GM21526 (cell line): Measurements from ENCODE around the gene SBSN.

Source experiments
- ATAC-seq: cut with Tn5 transposase; IDR thresholded peaks from one replicate; pipeline ENCODE4 v1.9.1; 2021; ENCODE audit warnings: moderate library complexity; ENCODE audit not compliant: unreplicated experiment, low FRiP score

Gene SBSN

GRCh38 chr19:35555301-35556005 lies 27.3 kb upstream of the SBSN start:
- no peak for ATAC-seq

- ATAC-seq = no peak
Measured at GRCh38 chr19:35554076-35554475, 26.0 kb upstream of the SBSN start.

GRCh38 chr19:35553385-35554000 lies 25.4 kb upstream of the SBSN start:
- no peak for ATAC-seq

- no peak for ATAC-seq
Measured at GRCh38 chr19:35552534-35553384, 24.6 kb upstream of the SBSN start.

GRCh38 chr19:35551091-35551810 lies 23.1 kb upstream of the SBSN start:
- ATAC-seq = no peak

- no peak for ATAC-seq
Measured at GRCh38 chr19:35549879-35550523, 21.9 kb upstream of the SBSN start.

- ATAC-seq = no peak
Measured at GRCh38 chr19:35549174-35549788, 21.2 kb upstream of the SBSN start.

- no peak for ATAC-seq
Measured at GRCh38 chr19:35546532-35546931, 18.4 kb upstream of the SBSN start.

- ATAC-seq = no peak
Measured at GRCh38 chr19:35545855-35546381, 17.8 kb upstream of the SBSN start.

GRCh38 chr19:35545001-35545854 lies 17.1 kb upstream of the SBSN start, which contains the start of gene TMEM147:
TMEM147 (plus strand) TSS chr19:35545626; CDS start chr19:35545740, 114 bp downstream.
- ATAC-seq = no peak

- ATAC-seq = no peak
Measured at GRCh38 chr19:35544110-35544802, 16.1 kb upstream of the SBSN start.

- no peak for ATAC-seq
Measured at GRCh38 chr19:35543280-35544109, 15.4 kb upstream of the SBSN start.

- no peak for ATAC-seq
Measured at GRCh38 chr19:35542209-35542608, 14.1 kb upstream of the SBSN start.

- ATAC-seq = no peak
Measured at GRCh38 chr19:35540356-35540927, 12.3 kb upstream of the SBSN start.

GRCh38 chr19:35539850-35540249 lies 11.7 kb upstream of the SBSN start:
- no peak for ATAC-seq

GRCh38 chr19:35539314-35539713 lies 11.2 kb upstream of the SBSN start:
- ATAC-seq = no peak
